AG04450 (cell line): ENCODE measurements around the gene CTTN. TPM values are rescaled to one million over a fixed set of nuclear protein-coding genes. Genes with fewer than 3 reads are reported as not detected.

Source experiments
- CTCF ChIA-PET: fragments of 300-600, 350-600 bp; formaldehyde crosslinking; extraction: SDS; loops from one replicate; lab custom pipeline; 2022; ENCODE audit warnings: antibody characterized with exemption, inconsistent platforms; lab: Charles Lee
- POLR2A ChIA-PET: fragments of 350-600 bp; formaldehyde crosslinking; extraction: SDS; loops from one replicate; lab custom pipeline; 2021; ENCODE audit warnings: antibody characterized with exemption, inconsistent platforms; lab: Yijun Ruan, JAX
- DNase-seq: peaks from one replicate; pipeline ENCODE4 v3.0.0-alpha.2; 2011; ENCODE audit warnings: low read depth, low spot score
- H3K27ac ChIP-seq: one replicate; pipeline ENCODE4 v1.5.1; 2012; ENCODE audit warnings: low read depth, low read length, control low read depth
- H3K27me3 ChIP-seq: one replicate; pipeline ENCODE4 v1.6.0; 2012; ENCODE audit warnings: low read length; ENCODE audit not compliant: control insufficient read depth, insufficient read depth
- H3K4me3 ChIP-seq: 2 replicates; pipeline ENCODE4 v1.5.1; 2011; ENCODE audit warnings: mild to moderate bottlenecking, low read depth, low read length, control low read depth
- H3K9me3 ChIP-seq: 2 replicates; pipeline ENCODE4 v1.5.1; 2012; ENCODE audit warnings: low read length; ENCODE audit not compliant: control insufficient read depth, insufficient read depth
- polyA plus RNA-seq: library from polyadenylated mRNA; depleted of rRNA; stranded (reverse); fragments of >200 nt; gene quantifications from 2 replicates; pipeline ENCODE4 v1.2.3, GENCODE V29; 2011
- TF ChIP-seq, protein P1 (sequence below): IDR thresholded peaks from 2 replicates; pipeline ENCODE4 v1.5.1; 2011; ENCODE audit warnings: low read depth, low read length, control low read depth, inconsistent platforms

The CTTN gene
- polyA plus RNA-seq, 1 experiment = 180 TPM

DNA sequence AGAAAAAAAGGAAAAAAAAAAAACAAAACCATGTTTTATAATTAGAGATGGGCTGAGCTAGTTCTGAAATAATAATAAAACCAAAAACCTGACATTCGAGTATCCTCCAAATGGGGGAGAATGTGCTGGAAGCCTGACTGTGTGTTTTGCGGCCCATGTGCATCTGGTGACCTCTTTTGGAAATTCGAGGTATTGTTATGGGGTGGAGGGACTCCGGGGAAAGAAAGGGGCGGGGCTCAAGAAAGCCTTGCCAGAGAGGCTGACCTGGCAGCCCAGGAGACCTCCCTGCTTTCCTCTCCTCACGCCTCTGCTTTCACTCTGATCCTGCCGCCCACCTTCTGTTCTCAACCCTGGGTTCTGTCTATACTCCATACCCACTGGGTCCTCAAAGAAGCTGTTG is 72.9 kb downstream of the CTTN start:
- Histone ChIP-seq H3K4me3 (no peak overlapping the region), H3K27me3 (peaks cover 15% of the 10 kb centered on the region), H3K9me3 (no peaks in the 10 kb centered on the region), H3K27ac (no peak overlapping the region)
- no peak for DNase-seq
- TF ChIP-seq, protein P1, sequence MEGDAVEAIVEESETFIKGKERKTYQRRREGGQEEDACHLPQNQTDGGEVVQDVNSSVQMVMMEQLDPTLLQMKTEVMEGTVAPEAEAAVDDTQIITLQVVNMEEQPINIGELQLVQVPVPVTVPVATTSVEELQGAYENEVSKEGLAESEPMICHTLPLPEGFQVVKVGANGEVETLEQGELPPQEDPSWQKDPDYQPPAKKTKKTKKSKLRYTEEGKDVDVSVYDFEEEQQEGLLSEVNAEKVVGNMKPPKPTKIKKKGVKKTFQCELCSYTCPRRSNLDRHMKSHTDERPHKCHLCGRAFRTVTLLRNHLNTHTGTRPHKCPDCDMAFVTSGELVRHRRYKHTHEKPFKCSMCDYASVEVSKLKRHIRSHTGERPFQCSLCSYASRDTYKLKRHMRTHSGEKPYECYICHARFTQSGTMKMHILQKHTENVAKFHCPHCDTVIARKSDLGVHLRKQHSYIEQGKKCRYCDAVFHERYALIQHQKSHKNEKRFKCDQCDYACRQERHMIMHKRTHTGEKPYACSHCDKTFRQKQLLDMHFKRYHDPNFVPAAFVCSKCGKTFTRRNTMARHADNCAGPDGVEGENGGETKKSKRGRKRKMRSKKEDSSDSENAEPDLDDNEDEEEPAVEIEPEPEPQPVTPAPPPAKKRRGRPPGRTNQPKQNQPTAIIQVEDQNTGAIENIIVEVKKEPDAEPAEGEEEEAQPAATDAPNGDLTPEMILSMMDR = peak; percentile 35
- ChIA-PET CTCF (no interaction called here), POLR2A (no interaction called here)

DNA sequence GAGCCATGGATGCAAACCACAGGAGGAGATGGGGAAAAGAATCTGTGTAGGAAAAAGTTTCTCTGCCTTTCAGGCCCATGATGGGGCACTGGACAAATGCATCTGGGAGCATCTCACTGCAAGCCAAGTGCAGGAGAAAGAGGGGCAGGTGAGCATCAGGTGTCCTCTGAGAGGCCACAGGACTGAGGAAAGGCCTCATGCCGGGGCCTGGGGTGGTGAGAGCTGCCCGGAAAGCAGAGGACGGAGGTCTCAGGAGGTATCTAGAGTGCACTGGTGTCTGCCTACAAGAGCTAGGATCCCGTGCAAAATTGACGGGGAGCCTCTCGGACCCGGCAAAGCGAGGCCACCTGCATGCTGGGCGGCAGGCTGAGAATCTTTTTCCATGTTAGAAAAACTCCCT is 73.9 kb downstream of the CTTN start:
- Histone ChIP-seq H3K9me3 (no peaks in the 10 kb centered on the region), H3K27me3 (peaks cover 15% of the 10 kb centered on the region), H3K4me3 (no peak overlapping the region), H3K27ac (no peak overlapping the region)
- CTCF ChIA-PET = no interaction called here
- POLR2A ChIA-PET = no interaction called here
- TF ChIP-seq, protein P1 = no peak
- DNase-seq = no peak

DNA sequence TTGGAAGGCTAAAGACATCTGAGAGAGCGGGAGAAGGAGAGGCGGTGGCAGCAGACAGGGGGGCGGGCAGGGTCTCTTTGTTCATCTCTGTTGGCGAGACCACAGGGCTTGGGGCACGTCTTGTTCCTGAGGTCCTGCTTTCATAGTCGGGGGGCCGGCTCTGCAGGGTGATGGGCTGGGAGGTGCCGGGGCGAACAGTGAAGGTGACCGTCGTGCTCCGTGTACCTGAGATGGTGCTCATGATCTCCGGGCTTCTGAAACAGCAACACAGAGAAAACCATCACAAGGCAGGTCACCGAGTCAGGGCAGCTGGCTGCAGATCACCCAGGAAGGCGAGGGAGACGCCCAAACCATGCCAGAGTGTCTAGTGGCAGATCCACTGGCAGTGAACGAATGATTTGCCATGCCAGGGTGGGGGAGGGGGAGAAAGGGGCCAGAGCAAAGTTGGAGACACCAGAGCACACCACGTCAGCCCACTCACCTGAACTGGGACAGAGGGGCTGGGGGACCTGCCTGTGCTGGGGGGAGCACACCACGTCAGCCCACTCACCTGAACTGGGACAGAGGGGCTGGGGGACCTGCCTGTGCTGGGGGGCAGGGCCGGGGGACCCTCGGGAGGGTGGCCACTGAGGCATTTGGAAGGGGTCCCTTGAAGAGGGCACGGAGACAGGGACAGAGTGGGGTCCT is 75.0 kb downstream of the CTTN start:
- H3K4me3 ChIP-seq = no peak overlapping the region
- no peak overlapping the region for H3K27ac ChIP-seq
- DNase-seq = no peak
- H3K9me3 ChIP-seq = no peaks in the 10 kb centered on the region
- TF ChIP-seq, protein P1 = no peak
- peaks cover 18% of the 10 kb centered on the region for H3K27me3 ChIP-seq
- ChIA-PET CTCF (no interaction called here), POLR2A (no interaction called here)

DNA sequence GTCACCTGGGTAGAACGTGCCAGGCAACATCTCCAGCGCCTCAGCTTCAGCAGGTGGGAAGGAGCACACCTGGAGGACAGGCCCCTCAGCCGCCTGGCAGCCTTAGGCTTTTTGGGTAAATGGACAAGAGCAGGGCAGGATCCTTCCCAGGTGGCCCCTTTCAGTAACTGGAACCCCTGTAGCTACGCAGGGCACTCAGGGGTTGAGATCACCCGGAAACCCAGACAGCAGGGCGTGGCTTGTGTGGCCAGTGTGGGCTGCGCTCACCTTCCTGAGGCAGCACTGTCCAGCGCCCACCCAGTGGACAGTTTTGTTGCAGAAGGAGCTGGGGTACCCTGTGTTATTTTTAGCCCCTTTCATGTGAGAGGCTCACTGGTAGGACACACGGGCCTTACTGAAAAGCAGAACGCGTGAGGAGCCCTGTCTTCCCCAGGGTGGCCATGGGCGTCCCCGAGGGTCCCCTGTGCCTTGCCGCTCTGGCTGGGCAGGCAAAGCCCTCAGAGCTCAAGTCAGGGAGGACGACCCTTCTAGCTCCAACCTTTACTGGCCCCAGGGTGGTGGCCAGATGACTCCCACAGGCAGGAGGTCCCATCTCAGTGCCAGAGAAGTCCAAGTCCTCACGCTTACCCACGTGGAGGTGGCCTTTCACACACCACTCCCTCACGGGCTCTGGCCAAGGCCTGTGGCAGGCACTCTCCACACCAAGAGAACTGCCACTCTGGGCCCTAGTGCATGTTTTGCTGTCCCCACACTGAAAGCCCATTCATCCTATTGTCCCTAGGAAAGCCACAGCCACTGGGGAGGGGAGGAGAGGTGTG is 75.8 kb downstream of the CTTN start:
- POLR2A ChIA-PET = no interaction called here
- Histone ChIP-seq H3K4me3 (no peak overlapping the region), H3K9me3 (no peaks in the 10 kb centered on the region), H3K27me3 (peaks cover 15% of the 10 kb centered on the region), H3K27ac (no peak overlapping the region)
- TF ChIP-seq, protein P1 = no peak
- CTCF ChIA-PET = no interaction called here
- DNase-seq = no peak

DNA sequence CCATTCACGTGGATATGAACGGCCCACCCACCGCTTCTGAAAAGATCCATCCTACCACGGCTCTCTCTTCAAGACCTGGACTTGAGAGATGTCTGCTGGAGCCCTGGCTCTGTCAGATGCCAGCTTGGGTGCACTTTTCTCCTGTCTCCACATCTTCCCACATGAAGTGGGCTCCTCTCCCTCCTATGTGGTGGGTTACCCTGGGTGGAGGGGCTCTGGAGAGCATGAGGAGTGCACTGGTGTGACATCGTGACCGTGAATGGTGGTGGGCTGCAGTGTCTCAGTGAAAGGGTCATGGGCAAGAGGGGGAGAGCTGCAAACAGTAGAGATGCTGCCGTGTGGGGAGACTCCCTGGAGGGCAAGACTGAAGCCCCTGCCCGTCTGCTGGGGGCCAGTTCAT is 76.4 kb downstream of the CTTN start:
- Histone ChIP-seq H3K27ac (no peak overlapping the region), H3K27me3 (peaks cover 15% of the 10 kb centered on the region), H3K4me3 (no peak overlapping the region), H3K9me3 (no peaks in the 10 kb centered on the region)
- CTCF ChIA-PET = no interaction called here
- DNase-seq = no peak
- POLR2A ChIA-PET = no interaction called here
- TF ChIP-seq, protein P1 = no peak
